ENCODE data around the gene RAD51B.

DNA sequence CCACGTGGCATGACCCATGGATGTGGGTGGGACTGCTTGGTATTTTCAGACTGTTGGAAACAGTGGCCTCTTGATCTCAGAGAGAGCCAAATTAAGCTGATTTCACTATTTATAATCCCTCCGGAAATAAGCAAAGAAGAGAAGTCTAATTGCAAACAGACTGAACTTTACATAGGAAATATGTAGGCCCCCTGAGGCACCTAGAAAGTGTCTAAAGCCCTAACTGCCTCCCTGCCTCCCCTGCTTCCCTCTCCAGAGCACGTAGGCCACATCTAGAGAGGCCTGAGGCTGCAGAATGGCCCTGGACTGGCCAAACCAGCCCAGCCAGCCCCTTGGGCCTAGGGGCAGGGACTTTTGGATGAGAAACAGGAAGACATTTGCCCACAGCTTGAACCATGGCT, 849.5 kb downstream of the RAD51B start:
- TF ChIP-seq, protein P1, sequence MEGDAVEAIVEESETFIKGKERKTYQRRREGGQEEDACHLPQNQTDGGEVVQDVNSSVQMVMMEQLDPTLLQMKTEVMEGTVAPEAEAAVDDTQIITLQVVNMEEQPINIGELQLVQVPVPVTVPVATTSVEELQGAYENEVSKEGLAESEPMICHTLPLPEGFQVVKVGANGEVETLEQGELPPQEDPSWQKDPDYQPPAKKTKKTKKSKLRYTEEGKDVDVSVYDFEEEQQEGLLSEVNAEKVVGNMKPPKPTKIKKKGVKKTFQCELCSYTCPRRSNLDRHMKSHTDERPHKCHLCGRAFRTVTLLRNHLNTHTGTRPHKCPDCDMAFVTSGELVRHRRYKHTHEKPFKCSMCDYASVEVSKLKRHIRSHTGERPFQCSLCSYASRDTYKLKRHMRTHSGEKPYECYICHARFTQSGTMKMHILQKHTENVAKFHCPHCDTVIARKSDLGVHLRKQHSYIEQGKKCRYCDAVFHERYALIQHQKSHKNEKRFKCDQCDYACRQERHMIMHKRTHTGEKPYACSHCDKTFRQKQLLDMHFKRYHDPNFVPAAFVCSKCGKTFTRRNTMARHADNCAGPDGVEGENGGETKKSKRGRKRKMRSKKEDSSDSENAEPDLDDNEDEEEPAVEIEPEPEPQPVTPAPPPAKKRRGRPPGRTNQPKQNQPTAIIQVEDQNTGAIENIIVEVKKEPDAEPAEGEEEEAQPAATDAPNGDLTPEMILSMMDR (IDR thresholded peaks at IDR 0.05; ENCODE audit: low read length) = no peak
- TF ChIP-seq EZH2 (optimal IDR thresholded peaks at IDR 0.05; ENCODE audit: low read depth, low read length) (no peak), EZH2phosphoT487 (IDR thresholded peaks at IDR 0.05; ENCODE audit: low read length) (no peak)
